GM04504 (cell line): Measurements from ENCODE around the gene RNF169.
"Not testable (repeated sequence)": the region's sequence is repeated elsewhere in the genome, so short reads cannot be mapped to it uniquely, and the experiment has no call there.

Experiments
- DNase-seq: peaks from one replicate; pipeline ENCODE4 v3.0.0-alpha.2; 2012; ENCODE audit warnings: low read depth

RNF169 gene

DNA sequence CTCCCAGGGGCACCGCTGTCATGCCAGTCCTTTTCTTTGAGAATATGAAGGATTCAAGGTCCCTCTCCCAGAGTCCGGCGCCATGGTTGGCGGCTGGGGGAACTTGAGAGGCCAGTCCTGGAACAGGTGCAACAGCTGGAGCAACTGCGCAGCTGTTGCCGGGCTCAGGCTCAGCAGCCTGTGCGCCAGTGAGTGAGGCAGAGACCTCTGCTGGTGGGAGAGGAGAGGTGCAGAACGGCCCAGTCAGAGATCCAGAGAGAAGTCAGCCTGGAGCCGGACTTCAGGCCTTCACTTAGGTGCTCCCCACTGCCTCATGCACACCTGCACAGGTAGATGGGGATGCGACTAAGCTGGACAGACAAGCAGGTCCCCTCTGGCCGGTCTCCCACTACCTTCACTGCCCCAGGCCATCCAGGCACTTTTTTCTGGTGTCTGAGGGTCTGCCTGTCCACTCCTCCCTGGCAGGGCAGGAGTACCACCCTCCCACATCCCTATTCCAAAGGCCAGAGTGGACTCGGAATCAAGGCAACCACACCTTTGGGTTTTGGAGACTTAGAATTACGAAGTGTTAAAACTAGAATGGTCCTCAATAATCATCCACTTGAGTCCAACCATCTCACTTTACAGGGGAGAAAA lies 22.0 kb upstream of the RNF169 start:
- DNase-seq, result peak; percentile 34

DNA sequence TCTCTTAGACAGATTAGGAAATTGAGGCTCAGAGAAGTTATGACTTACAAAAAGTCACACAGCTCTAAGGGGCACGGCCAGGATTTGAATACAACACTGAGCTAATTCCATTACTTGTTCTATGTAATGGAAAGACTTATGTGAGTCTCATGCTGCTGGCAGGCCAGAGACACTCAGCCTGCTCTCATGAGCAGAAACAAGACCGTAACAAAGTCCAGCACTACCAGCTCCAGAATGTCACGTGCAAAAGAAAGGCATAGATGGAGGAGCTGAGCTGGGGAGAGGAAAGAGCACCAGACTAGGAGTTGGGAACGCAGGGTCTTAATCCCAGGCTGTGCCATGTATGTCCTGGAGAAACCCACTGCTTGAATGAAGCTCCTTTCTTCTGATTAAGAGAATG lies 19.3 kb upstream of the RNF169 start:
- no peak for DNase-seq

DNA sequence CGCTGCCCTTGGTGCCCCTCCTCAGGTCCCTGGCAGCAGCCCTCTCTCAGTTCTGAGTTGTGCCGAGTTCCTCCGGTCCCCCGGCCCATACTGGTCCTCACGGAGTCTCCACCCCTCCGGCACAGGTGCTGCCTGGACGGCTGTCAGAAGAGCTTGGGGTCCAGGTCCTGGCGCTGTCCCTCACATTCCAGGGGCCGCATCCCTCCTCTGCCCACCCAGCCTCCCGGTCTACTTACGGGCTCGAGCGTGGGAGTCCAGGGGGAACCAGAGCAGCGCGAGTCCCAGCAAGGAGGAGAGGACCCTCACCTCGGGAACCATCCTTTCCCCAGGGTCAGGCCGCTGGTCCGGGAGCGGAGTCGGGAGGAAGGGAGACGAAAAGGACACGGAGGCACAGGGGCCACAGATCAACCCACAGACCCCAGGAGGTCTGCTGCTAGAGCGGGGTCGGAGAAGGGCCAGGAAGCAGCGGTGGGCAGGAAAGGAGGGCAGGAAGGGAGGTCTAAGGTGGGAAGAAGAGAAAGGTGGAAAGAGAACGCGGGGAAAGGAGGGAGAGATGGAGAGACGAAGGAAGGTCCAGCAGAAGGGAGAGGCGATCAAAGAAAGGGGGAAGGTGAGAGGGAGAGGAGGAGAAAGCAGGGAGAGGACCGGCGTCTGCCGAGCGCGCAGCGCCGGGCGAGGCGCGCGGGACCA lies 17.9 kb upstream of the RNF169 start:
- no peak for DNase-seq

DNA sequence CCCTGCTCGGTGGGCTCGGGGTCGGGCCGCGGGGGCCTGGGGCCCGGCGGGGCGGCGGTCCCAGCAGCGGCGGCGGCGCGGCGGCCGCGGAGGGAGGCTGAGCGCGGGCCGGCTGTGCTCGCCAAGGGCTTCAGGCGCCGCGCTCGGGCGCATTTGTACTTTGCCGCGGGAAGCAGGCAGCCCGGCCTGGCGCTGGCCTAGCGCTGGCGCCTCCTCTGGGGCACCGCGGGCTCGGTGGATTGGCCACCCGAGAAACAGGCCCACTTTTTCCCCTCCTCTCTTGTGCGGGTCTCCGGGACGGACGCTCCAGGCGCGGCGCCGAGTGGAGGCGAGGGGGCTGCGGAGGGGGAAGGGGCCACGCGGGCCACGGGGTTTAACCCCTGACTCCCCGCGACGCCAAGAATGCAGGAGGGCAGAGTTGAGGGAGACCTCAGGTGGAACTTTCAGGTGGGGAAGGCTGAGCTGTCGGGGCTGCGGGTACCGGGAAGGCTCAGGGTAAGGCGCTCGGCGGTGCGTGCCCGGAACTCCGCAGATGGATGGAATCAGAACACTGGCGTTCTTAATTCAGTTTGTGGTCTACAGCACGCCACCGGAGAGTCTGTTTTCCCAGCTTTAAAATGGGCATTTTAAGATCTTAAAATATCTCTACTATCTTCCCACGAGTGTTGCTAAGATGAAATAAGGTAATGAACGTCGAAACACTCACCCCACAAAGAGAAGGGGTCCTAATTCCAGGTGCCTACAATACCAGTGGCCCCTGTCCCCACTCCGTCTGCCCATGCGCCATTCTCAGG lies 17.2 kb upstream of the RNF169 start, which contains the start of gene CHRDL2:
TSS of gene CHRDL2 (minus strand) at position 126 of the 794 bp plus-strand sequence. CDS start 538 bp downstream, outside the sequence.
- DNase-seq, result no peak

DNA sequence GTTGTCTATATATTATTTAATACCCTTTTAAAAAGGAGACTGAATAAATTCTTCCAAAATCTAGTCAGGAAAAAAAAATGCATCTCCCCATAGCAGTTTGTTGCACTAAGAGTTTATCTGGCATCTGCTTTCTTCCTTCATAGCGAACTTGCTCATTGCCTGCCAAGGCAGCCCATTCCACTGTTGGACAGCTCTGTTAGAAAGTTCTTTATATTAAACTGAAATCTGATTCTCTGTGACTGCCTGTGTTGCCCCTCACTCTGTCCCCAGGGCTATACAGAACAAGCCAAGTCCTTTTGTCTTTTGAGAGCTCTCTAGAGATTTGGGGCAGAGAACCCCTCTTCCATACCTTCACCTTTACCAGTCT lies 14.1 kb upstream of the RNF169 start:
- no peak for DNase-seq

DNA sequence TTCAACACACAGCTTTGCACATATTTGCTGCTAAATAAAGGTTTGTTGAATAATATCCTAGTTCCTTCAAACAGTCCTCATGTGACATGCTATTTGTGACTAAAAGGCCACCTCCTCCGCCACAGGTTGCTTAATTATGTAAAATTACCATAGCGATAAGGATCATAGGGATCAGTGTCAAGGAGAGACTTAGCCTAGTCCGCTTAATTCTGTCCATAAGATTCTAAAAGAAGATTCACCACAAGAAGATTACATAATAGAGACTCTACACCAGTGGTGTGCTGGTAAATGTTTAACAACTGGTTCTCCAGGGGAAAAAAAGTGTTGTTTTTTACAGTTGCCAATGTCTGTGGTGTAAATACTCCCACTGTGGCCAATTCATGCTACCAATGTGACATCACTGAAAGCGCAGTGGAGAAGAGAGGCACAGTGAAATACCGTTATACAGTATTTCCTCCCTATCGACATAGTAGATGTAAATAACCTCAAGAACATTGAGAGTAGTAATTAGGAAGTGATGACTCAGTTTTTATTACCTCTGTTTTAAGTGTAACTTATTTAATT lies 13.2 kb upstream of the RNF169 start:
- no peak for DNase-seq

DNA sequence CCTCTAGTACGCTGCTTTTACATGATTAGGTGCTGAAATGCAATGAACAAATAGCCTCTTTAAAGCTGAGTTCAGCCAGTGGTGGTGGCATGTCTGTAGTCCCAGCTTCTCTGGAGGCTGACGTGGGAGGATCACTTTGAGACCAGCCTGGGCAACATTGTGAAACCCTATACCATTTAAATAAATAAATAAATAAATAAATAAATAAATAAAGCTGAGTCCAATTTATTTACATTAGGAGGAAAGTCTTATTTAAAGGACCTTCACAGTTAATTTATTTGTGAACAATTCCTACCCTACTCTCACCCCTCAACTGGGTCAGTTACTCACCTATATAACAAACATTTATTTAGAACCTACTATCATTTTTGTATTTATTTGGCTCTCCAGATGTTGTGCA lies 12.6 kb upstream of the RNF169 start:
- no peak for DNase-seq

DNA sequence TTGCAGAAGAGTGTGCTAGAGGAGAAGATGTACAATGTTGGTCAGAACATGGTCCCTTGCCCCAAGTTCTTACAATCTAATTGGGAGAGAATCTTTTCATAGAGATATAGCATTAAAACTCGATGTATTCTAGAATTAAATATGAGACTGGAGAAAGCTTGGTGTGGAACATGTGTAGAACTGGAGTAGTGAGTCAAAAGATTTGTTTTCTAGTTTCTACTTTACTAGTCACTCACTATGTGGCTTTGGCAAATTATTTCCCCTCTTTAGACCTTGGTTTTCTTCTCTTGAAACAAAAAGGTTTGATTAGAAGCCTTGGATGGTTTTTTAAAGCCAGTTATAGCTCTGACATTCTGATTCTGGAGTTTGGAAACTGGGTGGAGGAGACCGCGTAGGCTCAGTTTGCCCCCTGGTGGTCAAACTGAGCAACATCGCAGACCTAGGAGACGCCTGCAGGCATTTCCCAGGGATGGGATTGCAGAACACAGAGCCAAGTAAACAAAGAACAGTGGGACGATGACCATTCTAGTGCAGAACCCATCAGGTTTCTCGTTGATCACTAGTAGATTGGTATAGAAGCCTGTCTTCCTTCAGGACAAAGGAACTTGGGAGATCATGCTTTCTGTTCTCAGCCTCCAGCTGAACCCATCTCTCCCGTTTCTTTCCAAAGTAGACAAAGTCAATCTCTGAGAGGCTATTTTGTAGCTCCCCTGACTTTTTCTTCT lies 8.9 kb upstream of the RNF169 start:
- peak; percentile 46 for DNase-seq

DNA sequence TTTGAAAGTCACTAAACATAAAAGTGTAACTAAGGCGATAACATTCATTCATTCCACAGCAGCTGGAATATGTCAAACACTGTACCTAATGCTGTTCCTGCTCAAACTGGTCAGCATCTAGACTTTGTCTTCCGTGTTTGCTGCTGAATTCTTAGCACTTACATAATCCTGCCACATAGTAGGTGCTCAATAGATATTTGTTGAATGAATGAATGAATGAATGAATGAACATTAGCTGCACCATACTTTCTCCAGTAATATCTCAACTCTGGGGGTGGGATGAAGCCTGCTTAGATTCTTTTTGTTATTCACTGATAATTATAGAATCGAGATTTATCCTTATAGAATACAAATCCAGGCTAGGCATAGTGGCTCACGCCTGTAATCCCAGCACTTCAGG lies 6.6 kb upstream of the RNF169 start:
- no peak for DNase-seq

DNA sequence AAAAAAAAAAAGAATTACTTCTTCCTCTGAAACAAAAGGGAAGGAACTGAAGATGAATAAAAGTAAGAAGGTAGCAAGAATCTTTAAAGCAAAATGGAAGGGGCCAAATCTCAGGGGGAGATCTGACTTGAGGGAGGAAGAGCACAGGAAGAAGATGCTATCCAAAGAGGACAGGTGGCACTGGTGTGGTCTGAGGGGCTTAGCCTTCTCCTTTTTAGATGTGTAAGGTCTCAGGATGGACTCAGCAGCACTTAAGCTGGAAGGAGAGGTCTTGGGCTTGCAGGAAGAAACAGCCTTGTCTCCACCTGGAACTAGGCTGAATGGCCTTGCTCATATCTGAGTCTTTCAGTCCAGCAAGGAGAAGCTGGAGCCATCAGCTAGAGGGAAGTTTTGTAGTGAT lies 5.0 kb upstream of the RNF169 start:
- no peak for DNase-seq

DNA sequence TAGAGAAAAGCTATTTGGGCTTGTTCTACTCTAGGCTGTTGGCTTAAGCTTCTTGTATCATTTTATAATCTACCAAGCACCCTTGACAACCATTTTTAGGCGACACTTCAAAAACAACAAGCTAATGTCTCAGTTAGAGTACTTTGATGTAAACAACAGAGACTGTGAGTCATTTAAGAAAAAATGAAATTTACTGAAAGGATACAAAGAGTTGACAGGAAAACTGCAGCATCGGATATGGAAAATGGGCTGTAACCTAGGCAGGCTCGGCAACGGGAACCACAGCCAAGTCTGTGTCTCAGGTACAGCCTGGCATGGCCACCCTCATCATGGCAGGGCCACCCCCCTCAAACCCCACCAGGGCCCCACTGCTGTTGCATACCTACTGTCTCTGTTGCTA lies 4.4 kb upstream of the RNF169 start:
- no peak for DNase-seq

DNA sequence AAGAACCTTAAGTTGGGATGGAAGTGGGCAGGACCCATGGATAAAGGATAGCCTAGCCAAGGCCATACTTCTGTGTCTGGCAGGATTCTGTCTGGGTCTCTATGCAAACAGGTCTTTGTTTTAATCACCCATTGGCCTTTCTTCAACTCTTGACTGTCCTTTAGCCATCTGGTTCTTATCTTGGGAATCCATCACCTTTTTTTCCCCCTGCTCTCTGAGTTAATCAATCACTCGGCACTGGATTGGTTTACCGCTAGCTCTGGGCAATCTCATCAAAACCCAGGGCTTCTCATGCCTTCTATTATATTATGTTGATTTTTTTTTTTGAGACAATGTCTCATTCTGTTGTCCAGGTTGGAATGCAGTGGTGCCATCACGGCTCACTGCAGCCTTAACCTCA lies 1.8 kb upstream of the RNF169 start:
- no peak for DNase-seq

DNA sequence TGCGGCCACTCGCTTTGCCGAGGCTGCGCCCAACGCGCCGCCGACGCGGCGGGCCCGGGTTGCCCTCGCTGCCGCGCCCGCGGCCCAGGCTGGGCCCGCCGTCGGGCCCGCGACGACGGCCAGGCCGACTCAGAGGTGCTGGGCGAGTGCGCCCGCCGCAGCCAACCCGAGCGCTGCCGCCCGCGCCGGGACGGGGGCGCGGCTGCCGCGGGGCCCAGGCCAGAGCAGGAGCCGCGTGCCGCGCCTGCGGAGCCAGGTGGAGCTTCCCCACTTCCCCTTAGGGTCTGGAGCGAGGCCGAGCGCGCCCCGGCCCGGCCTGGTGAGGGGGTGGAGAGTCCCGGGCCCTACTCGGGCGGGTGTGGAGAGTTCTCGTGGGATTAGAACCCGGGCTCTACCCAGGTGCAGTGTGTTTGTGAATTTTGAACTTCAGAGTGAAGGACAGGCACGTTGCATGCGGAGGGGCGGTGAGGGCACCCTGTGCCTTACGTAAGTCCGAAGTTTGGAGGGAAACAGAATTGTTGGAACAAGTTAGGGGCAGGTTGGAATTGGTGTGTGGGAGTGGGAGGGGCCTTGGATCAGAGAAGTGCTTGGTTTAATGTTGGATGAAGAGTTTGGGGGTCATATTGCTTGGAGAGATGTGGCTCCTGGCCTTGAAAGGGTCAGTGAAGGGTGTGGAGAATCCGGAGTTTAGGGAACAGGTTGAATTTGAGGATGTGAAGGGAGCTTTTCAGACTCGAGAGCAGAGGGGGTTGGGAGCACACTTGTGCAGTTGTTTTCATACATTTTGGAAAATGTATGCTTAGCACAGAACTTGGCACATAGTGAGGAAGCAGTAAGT lies 697 bp downstream of the RNF169 start:
- no peak for DNase-seq

DNA sequence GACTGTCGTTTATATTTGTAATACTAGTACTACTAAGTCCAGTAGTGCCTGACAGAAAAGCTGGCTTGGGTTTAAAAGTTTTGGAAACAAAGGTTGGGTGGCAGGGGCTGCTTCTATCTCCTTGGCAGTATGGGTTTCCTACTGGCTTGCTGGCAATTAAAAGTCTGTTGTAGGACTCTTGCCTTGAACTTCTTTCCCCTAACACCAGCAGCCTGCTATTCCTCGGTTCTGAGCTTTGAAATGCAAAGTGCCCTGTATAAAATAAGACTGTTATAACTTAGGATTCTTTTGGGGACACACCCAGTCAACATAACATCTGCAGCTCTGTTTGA lies 1.3 kb downstream of the RNF169 start:
- DNase-seq, result no peak

DNA sequence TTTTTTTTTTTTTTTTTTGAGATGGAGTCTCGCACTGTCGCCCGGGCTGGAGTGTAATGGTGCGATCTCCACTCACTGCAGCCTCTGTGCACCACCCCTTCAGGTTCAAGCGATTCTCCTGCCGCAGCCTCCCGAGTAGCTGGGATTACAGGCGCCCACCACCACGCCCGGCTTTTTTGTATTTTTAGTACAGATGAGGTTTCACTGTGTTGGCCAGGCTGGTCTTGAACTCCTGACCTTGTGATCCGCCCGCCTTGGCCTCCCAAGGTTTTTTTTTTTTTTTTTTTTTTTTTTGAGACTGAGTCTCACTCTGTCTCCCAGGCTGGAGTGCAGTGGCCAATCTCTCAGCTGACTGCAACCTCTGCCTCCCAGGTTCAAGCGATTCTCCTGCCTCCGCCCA lies 1.9 kb downstream of the RNF169 start:
- not testable (repeated sequence) for DNase-seq

DNA sequence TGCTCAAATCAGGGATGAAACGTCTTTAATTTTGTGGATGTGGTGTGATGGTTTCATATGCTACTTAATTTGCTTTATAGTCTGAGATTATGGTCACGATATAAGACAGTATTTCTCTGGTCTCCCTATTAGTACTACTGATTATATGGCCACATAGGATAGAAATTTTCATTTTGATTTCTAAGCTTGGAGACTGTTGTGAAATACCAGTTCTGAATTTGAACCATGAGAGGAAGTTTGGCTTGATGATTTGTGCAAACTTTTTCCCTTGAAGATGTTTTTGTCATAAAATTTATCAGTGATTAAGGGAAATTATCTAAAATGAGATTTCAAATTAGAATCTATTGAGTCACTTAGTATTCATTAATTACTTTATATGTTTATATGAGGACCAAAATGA lies 2.7 kb downstream of the RNF169 start:
- no peak for DNase-seq

DNA sequence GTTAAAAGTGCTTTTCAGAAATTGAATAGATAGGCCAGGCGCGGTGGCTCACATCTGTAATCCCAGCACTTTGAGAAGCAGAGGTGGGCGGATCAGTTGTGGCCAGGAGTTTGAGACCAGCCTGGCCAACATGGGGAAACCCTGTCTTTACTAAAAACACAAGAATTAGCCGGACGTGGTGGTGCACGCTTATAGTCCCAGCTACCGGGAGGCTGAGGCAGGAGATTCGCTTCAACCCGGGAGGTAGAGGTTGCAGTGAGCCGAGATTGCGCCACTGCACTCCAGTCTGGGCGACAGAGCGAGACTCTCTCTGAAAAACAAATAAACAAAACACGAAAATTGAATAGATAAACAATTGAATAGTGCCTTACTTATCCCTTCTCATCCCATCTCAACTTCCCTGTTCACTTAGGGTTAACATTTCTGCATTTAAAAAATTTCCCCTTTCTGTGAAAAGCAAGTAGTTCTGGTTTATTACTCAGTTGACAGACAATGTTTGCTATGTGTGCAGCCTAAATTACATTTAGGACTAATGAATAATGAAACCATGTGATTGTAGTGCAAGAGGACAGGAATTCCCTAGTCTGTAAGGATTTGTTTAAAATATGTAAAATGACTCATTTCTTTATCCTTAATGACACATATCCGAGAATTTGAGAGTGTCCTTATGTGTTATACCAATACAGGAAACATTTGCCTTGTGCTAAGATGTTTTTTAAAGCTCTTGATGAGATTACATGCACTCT lies 6.0 kb downstream of the RNF169 start:
- peak; percentile 62 for DNase-seq

DNA sequence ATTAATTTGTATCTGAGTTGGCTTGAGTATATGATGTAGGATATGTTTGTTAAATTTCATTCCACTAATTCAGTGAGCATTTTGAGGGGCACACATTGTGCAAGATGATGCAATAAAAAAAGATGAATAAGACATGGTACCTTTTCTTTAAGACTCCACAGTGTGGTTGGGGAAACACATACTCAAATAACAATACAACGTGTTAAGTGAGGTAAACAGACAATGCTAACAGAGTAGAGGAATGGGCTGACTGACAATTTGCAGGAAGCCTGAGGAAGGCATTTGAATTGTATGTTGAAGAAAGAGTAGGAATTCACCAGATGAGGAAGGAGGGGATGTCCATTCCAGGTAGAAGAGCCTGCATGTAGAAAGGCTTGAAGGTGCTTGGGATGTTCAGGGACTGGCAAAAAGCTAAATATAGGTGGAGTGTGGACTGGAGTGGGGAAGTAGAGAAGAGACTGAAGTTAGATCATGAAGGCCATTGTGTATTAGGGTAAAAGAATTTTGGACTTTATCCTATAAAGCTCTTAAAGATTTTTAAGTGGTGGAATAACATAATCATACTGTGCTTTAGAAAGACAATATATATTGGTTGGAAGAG lies 6.8 kb downstream of the RNF169 start:
- no peak for DNase-seq

DNA sequence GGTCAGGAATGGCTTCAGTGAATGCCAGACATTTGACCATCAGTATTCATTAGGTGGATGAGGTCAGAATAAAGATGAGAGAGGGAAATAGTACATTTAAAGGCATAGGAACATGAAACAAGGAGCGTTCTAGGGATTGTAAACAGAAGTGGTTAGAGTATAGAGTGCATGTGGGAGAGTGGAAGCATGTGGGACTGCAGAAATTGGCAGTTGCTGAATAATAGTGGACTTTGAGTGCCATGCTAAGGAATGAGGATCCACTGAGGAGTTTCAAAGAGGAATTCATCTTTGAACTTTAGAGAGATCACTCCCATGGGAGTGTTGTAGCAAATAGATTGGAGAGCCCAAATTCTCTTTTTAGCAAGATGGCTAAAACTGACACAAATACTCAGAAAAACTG lies 7.9 kb downstream of the RNF169 start:
- DNase-seq, result no peak

DNA sequence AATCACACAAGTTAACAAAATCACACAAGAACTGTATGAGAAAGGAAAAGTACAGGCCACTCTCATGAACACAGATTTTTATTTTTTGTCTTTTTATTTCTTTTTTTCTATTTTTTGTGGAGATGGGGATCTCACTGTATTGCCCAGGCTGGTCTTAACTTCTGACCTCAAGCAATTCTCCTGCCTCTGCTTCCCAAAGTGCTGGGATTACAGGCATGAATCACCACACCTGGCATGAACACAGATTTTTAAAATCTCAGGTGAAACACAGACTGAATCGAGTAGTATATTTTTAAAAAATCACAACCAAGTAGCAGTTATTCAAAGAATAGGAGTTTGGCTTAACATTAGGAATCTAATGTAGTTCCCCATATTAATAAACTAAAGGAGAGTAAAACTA lies 18.3 kb downstream of the RNF169 start:
- DNase-seq, result no peak
